Suprapubic skin (tissue), 4 donors: Measurements from ENCODE around the gene FBXO21. TPM values are rescaled to one million over a fixed set of nuclear protein-coding genes. Genes with fewer than 3 reads are reported as not detected.
A peak's percentile ranks its signal among the peaks of the same experiment; 100 is the strongest.

ENCODE experiments used
- DNase-seq, 2 donors: peaks; one replicate each; pipeline ENCODE4 v3.0.0-alpha.2; 2019; ENCODE audit warnings: low spot score in 2 of 2
- H3K27ac ChIP-seq: fragments of 200-600 bp; sonication (generic); one replicate; pipeline ENCODE4 v1.5.1; 2019
- H3K27me3 ChIP-seq: fragments of 200-600 bp; sonication (generic); one replicate; pipeline ENCODE4 v1.5.1; 2019
- H3K36me3 ChIP-seq: fragments of 200-600 bp; sonication (generic); one replicate; pipeline ENCODE4 v1.5.1; 2019
- H3K4me1 ChIP-seq: fragments of 200-600 bp; sonication (generic); one replicate; pipeline ENCODE4 v1.5.1; 2019
- H3K4me3 ChIP-seq: fragments of 200-600 bp; sonication (generic); one replicate; pipeline ENCODE4 v1.5.1; 2019; ENCODE audit warnings: mild to moderate bottlenecking
- H3K9me3 ChIP-seq: fragments of 200-600 bp; sonication (generic); one replicate; pipeline ENCODE4 v1.5.1; 2019
- CTCF ChIP-seq, 2 donors: fragments of 200-600 bp in 1 of 2; fragments of 450-650 bp in 1 of 2; sonication (generic) in 1 of 2; IDR thresholded peaks; one replicate each; pipeline ENCODE4 v1.5.1; 2016 to 2019; ENCODE audit warnings: antibody characterized with exemption in 2 of 2, mild to moderate bottlenecking in 1 of 2, moderate library complexity in 1 of 2
- EP300 ChIP-seq: sonication (generic); formaldehyde crosslinking; IDR thresholded peaks from one replicate; pipeline ENCODE4 v1.6.1; 2017; ENCODE audit warnings: antibody characterized with exemption
- POLR2A ChIP-seq, 2 donors: fragments of 450-650 bp; IDR thresholded peaks; one replicate each; pipeline ENCODE4 v1.6.1; 2017; ENCODE audit warnings: antibody characterized with exemption in 2 of 2, mild to moderate bottlenecking in 2 of 2, moderate library complexity in 2 of 2
- POLR2AphosphoS5 ChIP-seq, 3 donors: sonication (generic); formaldehyde crosslinking; IDR thresholded peaks; one replicate each; pipeline ENCODE4 v1.6.1; 2017; ENCODE audit warnings: antibody characterized with exemption in 3 of 3
- WGBS: methylation state at CpG from one replicate; pipeline ENCODE4 v1.1.5; 2018; 5-methylcytosine and 5-hydroxymethylcytosine counted together
- total RNA-seq, 4 donors: library from RNA; depleted of rRNA; stranded (reverse); fragments of >200 nt; gene quantifications; one replicate each; pipeline ENCODE4 v1.1.0, GENCODE V29; 2016

The FBXO21 gene
- total RNA-seq, 4 donors from 2014 or later, result 76.1 to 109 (median 80.1) TPM

- H3K36me3 ChIP-seq, result no peaks in the 10 kb centered on the region
- no peak overlapping the region for H3K27ac ChIP-seq
- WGBS, result 81% methylated on average over 5 of the region's 5 CpGs
- no peak for TF ChIP-seq POLR2A (IDR thresholded peaks at IDR 0.05)
- TF ChIP-seq EP300, result no peak
- TF ChIP-seq CTCF (IDR thresholded peaks at IDR 0.05), result no peak
- no peak for TF ChIP-seq POLR2AphosphoS5 (IDR thresholded peaks at IDR 0.05)
- DNase-seq, result no peak
- H3K27me3 ChIP-seq, result peaks cover 18% of the 10 kb centered on the region
- H3K4me1 ChIP-seq, result no peaks in the 10 kb centered on the region
- no peaks in the 10 kb centered on the region for H3K9me3 ChIP-seq
- H3K4me3 ChIP-seq, result no peak overlapping the region
These were observed 26.4 kb upstream of the FBXO21 start for GRCh38 chr12:117216686-117217085.

- H3K4me3 ChIP-seq, result no peak overlapping the region
- WGBS, result 80% methylated on average over 9 of the region's 10 CpGs
- no peak overlapping the region for H3K27ac ChIP-seq
- no peak for DNase-seq
- TF ChIP-seq CTCF (IDR thresholded peaks at IDR 0.05) (no peak), EP300 (no peak), POLR2A (IDR thresholded peaks at IDR 0.05) (no peak), POLR2AphosphoS5 (IDR thresholded peaks at IDR 0.05) (no peak)
- peaks cover 17% of the 10 kb centered on the region for H3K27me3 ChIP-seq
- H3K4me1 ChIP-seq, result no peaks in the 10 kb centered on the region
- no peaks in the 10 kb centered on the region for H3K36me3 ChIP-seq
- no peaks in the 10 kb centered on the region for H3K9me3 ChIP-seq
These were observed 24.5 kb upstream of the FBXO21 start for GRCh38 chr12:117214797-117215196.

- 24% methylated on average over 2 of the region's 2 CpGs for WGBS
These were observed 23.1 kb upstream of the FBXO21 start for GRCh38 chr12:117213295-117213808.

GRCh38 chr12:117212563-117213190, 22.4 kb upstream of the FBXO21 start:
- Histone ChIP-seq H3K4me1 (no peaks in the 10 kb centered on the region), H3K4me3 (no peak overlapping the region), H3K9me3 (no peaks in the 10 kb centered on the region), H3K36me3 (no peaks in the 10 kb centered on the region), H3K27ac (no peak overlapping the region), H3K27me3 (peaks cover 7% of the 10 kb centered on the region)
- peak; percentile 72 to 85 for DNase-seq
- 21% methylated on average over 7 of the region's 7 CpGs for WGBS
- TF ChIP-seq CTCF (IDR thresholded peaks at IDR 0.05), result peak; percentile 74 to 83
- no peak for TF ChIP-seq POLR2AphosphoS5 (IDR thresholded peaks at IDR 0.05)

More at GRCh38 chr12:117213295-117213808, 23.1 kb upstream of the FBXO21 start:
- no peak for DNase-seq
- no peaks in the 10 kb centered on the region for H3K9me3 ChIP-seq
- H3K27ac ChIP-seq, result no peak overlapping the region
- H3K27me3 ChIP-seq, result peaks cover 11% of the 10 kb centered on the region
- TF ChIP-seq POLR2A (IDR thresholded peaks at IDR 0.05) (no peak), POLR2AphosphoS5 (IDR thresholded peaks at IDR 0.05) (no peak), CTCF (IDR thresholded peaks at IDR 0.05) (no peak), EP300 (no peak)
- H3K36me3 ChIP-seq, result no peaks in the 10 kb centered on the region
- no peak overlapping the region for H3K4me3 ChIP-seq
- no peaks in the 10 kb centered on the region for H3K4me1 ChIP-seq

GRCh38 chr12:117210266-117210918, 20.1 kb upstream of the FBXO21 start:
- no peak for DNase-seq
- TF ChIP-seq CTCF (IDR thresholded peaks at IDR 0.05) (no peak), POLR2A (IDR thresholded peaks at IDR 0.05) (no peak), POLR2AphosphoS5 (IDR thresholded peaks at IDR 0.05) (no peak), EP300 (no peak)
- Histone ChIP-seq H3K36me3 (no peaks in the 10 kb centered on the region), H3K4me1 (no peaks in the 10 kb centered on the region), H3K27ac (no peak overlapping the region), H3K4me3 (no peak overlapping the region), H3K27me3 (peaks cover 21% of the 10 kb centered on the region), H3K9me3 (no peaks in the 10 kb centered on the region)
- 87% methylated on average over 6 of the region's 6 CpGs for WGBS
